BLaER1 treated with 17β-estradiol and CSF1 and Interleukin-3, amounts not matched to agents 10 nM and 100 nM (cell line): ENCODE measurements around the gene JAZF1.
A peak's percentile ranks its signal among the peaks of the same experiment; 100 is the strongest.

ENCODE experiments used
- H3K27ac ChIP-seq, 11 experiments: shearing (Covaris generic); formaldehyde crosslinking; 2 replicates each; pipeline ENCODE4 v1.8.1; 2022
- H3K27me3 ChIP-seq, 11 experiments: shearing (Covaris generic); formaldehyde crosslinking; 2 replicates each; pipeline ENCODE4 v1.8.1; 2022
- H3K36me3 ChIP-seq, 11 experiments: shearing (Covaris generic); formaldehyde crosslinking; 2 replicates each; pipeline ENCODE4 v1.8.1; 2022
- H3K4me1 ChIP-seq, 10 experiments: shearing (Covaris generic); formaldehyde crosslinking; 2 replicates each; pipeline ENCODE4 v1.8.1; 2022
- H3K4me2 ChIP-seq, 11 experiments: shearing (Covaris generic); formaldehyde crosslinking; 2 replicates each; pipeline ENCODE4 v1.8.1; 2022
- H3K4me3 ChIP-seq, 10 experiments: shearing (Covaris generic); formaldehyde crosslinking; 2 replicates each; pipeline ENCODE4 v1.8.1; 2022
- H3K9ac ChIP-seq, 11 experiments: shearing (Covaris generic); formaldehyde crosslinking; 2 replicates each; pipeline ENCODE4 v1.8.1; 2022
- H3K9me3 ChIP-seq, 11 experiments: shearing (Covaris generic); formaldehyde crosslinking; replicated peaks in 1 of 11; 2 replicates each; pipeline ENCODE4 v1.8.1; 2022
- H4K20me1 ChIP-seq, 11 experiments: shearing (Covaris generic); formaldehyde crosslinking; 2 replicates each; pipeline ENCODE4 v1.8.1; 2022
- Cebpa-rat ChIP-seq, 11 experiments: shearing (Covaris generic); IDR thresholded peaks; 2 replicates each; pipeline ENCODE4 v1.8.1; 2022

The JAZF1 gene

GRCh38 chr7:28045592-28045991, 135.0 kb downstream of the JAZF1 start:
- H3K4me1 ChIP-seq, result no peaks in the 10 kb centered on the region
- H3K4me2 ChIP-seq, result no peak overlapping the region
- no peaks in the 10 kb centered on the region for H3K27me3 ChIP-seq
- H3K4me3 ChIP-seq, result no peak overlapping the region
- TF ChIP-seq Cebpa-rat (IDR thresholded peaks at IDR 0.05), result no peak
- H3K9me3 ChIP-seq, result no peaks in the 10 kb centered on the region
- H3K9ac ChIP-seq, result no peak overlapping the region
- H4K20me1 ChIP-seq, result peaks cover 0 to 46% (median 6%) of the 10 kb centered on the region in 11 experiments; a peak in 10 of 22 replicates
- H3K27ac ChIP-seq, result no peak overlapping the region
- peaks cover 0 to 19% (median 0%) of the 10 kb centered on the region in 11 experiments; a peak in 4 of 22 replicates for H3K36me3 ChIP-seq

GRCh38 chr7:28044825-28045224, 135.8 kb downstream of the JAZF1 start:
- H3K4me1 ChIP-seq, result no peaks in the 10 kb centered on the region
- H3K4me3 ChIP-seq, result no peak overlapping the region
- no peak overlapping the region for H3K27ac ChIP-seq
- H3K27me3 ChIP-seq, result no peaks in the 10 kb centered on the region
- H4K20me1 ChIP-seq, result peaks cover 0 to 53% (median 9%) of the 10 kb centered on the region in 11 experiments; a peak in 10 of 22 replicates
- H3K9ac ChIP-seq, result no peak overlapping the region
- H3K36me3 ChIP-seq, result peaks cover 0 to 19% (median 0%) of the 10 kb centered on the region in 11 experiments; a peak in 4 of 22 replicates
- no peak for TF ChIP-seq Cebpa-rat (IDR thresholded peaks at IDR 0.05)
- no peaks in the 10 kb centered on the region for H3K9me3 ChIP-seq
- H3K4me2 ChIP-seq, result no peak overlapping the region

GRCh38 chr7:28042721-28043120, 137.9 kb downstream of the JAZF1 start:
- TF ChIP-seq Cebpa-rat (IDR thresholded peaks at IDR 0.05), result no peak
- H3K27ac ChIP-seq, result no peak overlapping the region
- H3K9me3 ChIP-seq, result no peaks in the 10 kb centered on the region
- H3K36me3 ChIP-seq, result peaks cover 0 to 19% (median 0%) of the 10 kb centered on the region in 11 experiments; a peak in 4 of 22 replicates
- H3K27me3 ChIP-seq, result no peaks in the 10 kb centered on the region
- no peak overlapping the region for H3K4me2 ChIP-seq
- H3K4me1 ChIP-seq, result peaks cover 0 to 4% (median 0%) of the 10 kb centered on the region in 10 experiments; a peak in 7 of 20 replicates
- H4K20me1 ChIP-seq, result peaks cover 0 to 69% (median 15%) of the 10 kb centered on the region in 11 experiments; a peak in 10 of 22 replicates
- H3K9ac ChIP-seq, result no peak overlapping the region
- H3K4me3 ChIP-seq, result no peak overlapping the region

DNA sequence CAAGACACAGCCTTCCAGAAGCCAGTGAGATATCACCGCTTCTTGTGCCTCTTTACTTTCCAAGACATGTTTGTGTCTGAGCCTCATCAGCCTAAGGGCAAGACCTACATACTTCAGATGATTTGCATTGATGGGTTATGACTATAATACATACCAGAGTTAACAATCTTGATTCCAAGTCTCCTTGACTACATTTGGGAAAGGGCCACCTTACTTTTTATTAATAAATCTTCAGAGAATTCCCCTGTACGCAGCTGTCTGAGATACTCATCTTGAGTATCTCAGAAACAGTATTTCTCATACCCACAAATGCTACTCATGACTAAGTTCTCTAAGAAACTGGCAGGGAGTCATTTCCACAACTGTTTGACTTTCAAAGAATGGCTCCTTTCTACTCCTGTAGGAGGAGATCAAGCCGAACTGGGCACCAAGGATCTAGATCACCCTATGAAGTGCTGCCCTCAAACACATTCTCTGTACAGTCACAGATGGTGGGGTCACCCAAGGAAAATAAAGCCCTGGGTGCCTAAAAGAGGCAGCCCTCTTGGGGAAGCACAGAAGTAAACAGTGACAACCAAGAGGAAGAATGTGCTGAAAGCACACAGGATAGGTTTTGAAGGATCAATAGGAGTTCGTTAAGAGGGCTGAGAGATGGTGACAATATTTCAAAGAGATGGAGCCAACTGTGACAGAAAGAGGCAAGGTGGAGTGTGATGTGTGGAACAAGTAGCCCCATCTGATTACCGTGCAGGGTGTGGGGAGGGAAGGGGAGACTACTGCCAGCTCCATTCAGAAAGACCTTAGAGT, 138.9 kb downstream of the JAZF1 start:
- Histone ChIP-seq H3K27me3 (no peaks in the 10 kb centered on the region), H4K20me1 (peaks cover 0 to 79% (median 20%) of the 10 kb centered on the region in 11 experiments; a peak in 14 of 22 replicates), H3K4me1 (peaks cover 0 to 15% (median 3%) of the 10 kb centered on the region in 10 experiments; a peak in 8 of 20 replicates), H3K27ac (no peak overlapping the region), H3K9ac (no peak overlapping the region), H3K9me3 (no peaks in the 10 kb centered on the region), H3K4me3 (no peak overlapping the region), H3K4me2 (no peak overlapping the region), H3K36me3 (peaks cover 0 to 19% (median 0%) of the 10 kb centered on the region in 11 experiments; a peak in 4 of 22 replicates)
- no peak for TF ChIP-seq Cebpa-rat (IDR thresholded peaks at IDR 0.05)

GRCh38 chr7:28038175-28038797, 142.3 kb downstream of the JAZF1 start:
- Histone ChIP-seq H3K4me2 (peak overlapping the region in 2 of 11 experiments; percentile 28 to 50; a peak in 1 of 22 replicates), H3K36me3 (peaks cover 0 to 18% (median 0%) of the 10 kb centered on the region in 11 experiments; a peak in 4 of 22 replicates), H3K4me1 (peaks cover 0 to 18% (median 3%) of the 10 kb centered on the region in 10 experiments; a peak in 8 of 20 replicates), H3K9ac (no peak overlapping the region), H3K9me3 (no peaks in the 10 kb centered on the region), H3K4me3 (no peak overlapping the region), H3K27me3 (no peaks in the 10 kb centered on the region), H3K27ac (no peak overlapping the region), H4K20me1 (peaks cover 0 to 76% (median 21%) of the 10 kb centered on the region in 11 experiments; a peak in 14 of 22 replicates)
- no peak for TF ChIP-seq Cebpa-rat (IDR thresholded peaks at IDR 0.05)

- Histone ChIP-seq H3K9ac (no peak overlapping the region), H3K4me3 (no peak overlapping the region), H4K20me1 (peaks cover 0 to 80% (median 29%) of the 10 kb centered on the region in 11 experiments; a peak in 15 of 22 replicates), H3K9me3 (no peaks in the 10 kb centered on the region), H3K4me1 (peaks cover 0 to 18% (median 3%) of the 10 kb centered on the region in 10 experiments; a peak in 8 of 20 replicates), H3K27me3 (no peaks in the 10 kb centered on the region), H3K4me2 (peak overlapping the region in 4 of 11 experiments; percentile 2 to 50 (median 28); a peak in 8 of 22 replicates), H3K36me3 (peaks cover 0 to 13% (median 0%) of the 10 kb centered on the region in 11 experiments; a peak in 2 of 22 replicates), H3K27ac (no peak overlapping the region)
- TF ChIP-seq Cebpa-rat (IDR thresholded peaks at IDR 0.05), result no peak
Observed at GRCh38 chr7:28037220-28038010, 143.2 kb downstream of the JAZF1 start.

DNA sequence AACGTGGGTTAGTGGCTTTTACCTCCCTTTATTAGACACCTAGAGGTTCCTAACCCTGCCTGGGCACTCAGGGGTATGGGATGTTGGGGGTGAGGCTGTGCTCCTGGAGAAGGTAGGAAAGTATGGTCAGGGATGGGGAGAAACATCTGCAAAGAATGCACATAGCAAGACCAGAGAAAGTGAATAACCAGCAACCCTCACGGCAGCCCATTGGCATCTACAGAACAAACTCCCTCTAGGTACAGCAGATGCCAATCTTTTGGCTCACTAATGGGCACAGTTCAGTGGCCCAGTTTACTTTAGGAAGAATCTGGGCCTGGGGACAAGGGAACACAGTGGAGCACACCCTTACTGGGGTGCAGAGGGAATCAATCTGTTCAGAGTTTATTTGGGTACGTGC, 143.9 kb downstream of the JAZF1 start:
- no peak overlapping the region for H3K27ac ChIP-seq
- no peaks in the 10 kb centered on the region for H3K9me3 ChIP-seq
- H3K36me3 ChIP-seq, result peaks cover 0 to 9% (median 0%) of the 10 kb centered on the region in 11 experiments; a peak in 2 of 22 replicates
- peak overlapping the region in 4 of 11 experiments; percentile 2 to 50 (median 28); a peak in 5 of 22 replicates for H3K4me2 ChIP-seq
- H4K20me1 ChIP-seq, result peaks cover 0 to 80% (median 27%) of the 10 kb centered on the region in 11 experiments; a peak in 16 of 22 replicates
- H3K4me3 ChIP-seq, result no peak overlapping the region
- peaks cover 0 to 18% (median 3%) of the 10 kb centered on the region in 10 experiments; a peak in 8 of 20 replicates for H3K4me1 ChIP-seq
- TF ChIP-seq Cebpa-rat (IDR thresholded peaks at IDR 0.05), result no peak
- no peak overlapping the region for H3K9ac ChIP-seq
- H3K27me3 ChIP-seq, result no peaks in the 10 kb centered on the region

GRCh38 chr7:28033386-28033785, 147.2 kb downstream of the JAZF1 start:
- no peak overlapping the region for H3K4me2 ChIP-seq
- no peak overlapping the region for H3K27ac ChIP-seq
- peaks cover 0 to 68% (median 42%) of the 10 kb centered on the region in 11 experiments; a peak in 16 of 22 replicates for H4K20me1 ChIP-seq
- no peak overlapping the region for H3K9ac ChIP-seq
- no peaks in the 10 kb centered on the region for H3K27me3 ChIP-seq
- no peak overlapping the region for H3K4me3 ChIP-seq
- no peaks in the 10 kb centered on the region for H3K9me3 ChIP-seq
- H3K4me1 ChIP-seq, result peaks cover 0 to 18% (median 3%) of the 10 kb centered on the region in 10 experiments; a peak in 8 of 20 replicates
- no peak for TF ChIP-seq Cebpa-rat (IDR thresholded peaks at IDR 0.05)
- peaks cover 0 to 23% (median 0%) of the 10 kb centered on the region in 11 experiments; a peak in 5 of 22 replicates for H3K36me3 ChIP-seq
